ENCODE results near the gene CEP72. TPM values are rescaled to one million over a fixed set of nuclear protein-coding genes. Genes with fewer than 3 reads are reported as not detected.
"Not testable (repeated sequence)": the region's sequence is repeated elsewhere in the genome, so short reads cannot be mapped to it uniquely, and the experiment has no call there.

The CEP72 gene
- total RNA-seq, 1 experiment from 2014 or later: 11.0 TPM

DNA sequence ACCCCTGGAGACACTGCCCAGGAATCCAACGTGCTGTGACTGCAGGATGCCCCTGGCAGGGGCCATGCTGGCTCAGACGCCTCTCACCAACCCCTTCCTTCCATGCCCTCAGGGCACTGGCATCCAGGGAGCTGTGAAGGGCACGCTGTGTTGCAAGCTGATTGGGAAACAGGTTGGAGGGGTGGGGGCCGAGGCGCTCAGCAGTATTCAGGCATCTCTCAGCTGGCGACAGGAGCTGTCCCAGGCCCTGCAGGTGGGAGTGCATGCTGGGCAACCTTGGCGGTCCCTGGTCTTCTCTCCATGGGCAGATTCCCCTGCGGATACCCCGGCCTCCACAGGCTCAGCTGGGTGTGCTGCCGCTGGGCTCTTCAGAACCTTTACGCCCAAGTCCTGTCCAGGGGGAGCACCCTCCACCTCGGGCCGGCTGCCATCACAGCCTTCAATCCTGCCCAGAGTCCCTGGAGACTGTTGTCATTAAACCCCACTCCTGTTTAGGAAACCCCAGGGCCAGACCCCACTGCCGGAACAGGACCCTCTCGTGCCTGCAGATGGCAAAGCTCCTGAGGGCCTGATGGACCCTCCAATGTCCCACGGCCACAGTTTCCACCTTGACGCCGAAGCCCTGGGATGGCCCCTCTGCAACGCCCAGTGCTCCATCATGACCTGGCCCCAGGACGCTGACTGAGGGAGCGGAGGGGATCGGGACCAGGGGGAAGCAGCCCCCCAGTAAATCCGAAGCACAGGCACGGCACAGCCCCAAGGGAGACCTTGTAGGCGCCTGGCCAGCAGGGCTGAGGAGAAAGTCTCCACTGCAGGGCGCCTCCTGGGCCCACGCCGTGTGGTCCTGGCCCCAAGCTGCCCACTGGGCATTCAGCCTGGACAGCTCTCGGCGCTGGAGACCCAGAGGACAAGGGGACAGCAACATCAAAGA, 71.7 kb downstream of the CEP72 start:
- DNase-seq (ENCODE audit: low read depth): no peak

- peak; percentile 2 for DNase-seq (ENCODE audit: low read depth)
Measured at GRCh38 chr5:684751-685216, 72.6 kb downstream of the CEP72 start.

DNA sequence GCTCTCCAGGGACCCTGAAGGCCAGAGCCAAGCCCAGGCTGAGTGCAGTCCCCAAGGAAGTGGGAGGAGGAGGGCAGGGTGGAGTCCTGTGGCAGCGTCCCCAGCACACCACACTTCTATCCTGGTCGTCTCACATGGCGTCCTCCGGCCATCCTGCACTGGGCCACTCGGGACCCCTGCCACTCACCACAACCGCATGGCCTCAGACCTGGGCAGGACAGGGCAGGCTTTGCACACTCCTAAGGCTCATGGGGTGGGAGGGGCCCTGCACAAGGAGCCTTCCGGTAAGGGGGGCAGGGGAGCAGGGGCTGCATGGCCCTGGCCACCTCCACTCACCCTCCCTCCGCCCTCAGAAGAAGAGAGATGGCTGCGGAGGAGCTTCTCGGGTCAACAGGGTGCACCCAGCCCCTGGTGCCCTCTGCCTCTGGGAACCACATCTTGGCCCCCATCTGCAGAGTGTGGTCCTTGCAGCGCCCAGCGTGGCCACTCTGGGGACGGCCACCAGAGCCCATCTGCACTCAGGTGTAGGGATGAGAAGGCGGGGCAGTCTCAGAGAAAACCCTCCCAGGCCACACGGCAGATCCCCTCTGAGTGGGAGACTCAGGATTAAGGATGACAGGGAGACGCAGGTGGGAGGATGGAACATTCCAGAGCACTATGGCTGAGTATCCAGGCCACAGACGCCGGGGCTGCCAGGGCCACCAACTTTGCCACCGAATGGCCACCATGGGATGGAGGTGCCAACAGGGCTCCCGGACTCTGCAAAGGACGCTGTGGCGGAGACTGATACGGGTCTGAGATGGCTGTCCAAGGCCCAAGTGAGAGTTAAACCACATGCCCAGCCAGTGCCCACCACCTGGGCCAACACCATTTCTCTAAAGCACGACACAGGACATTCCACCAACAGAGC, 73.4 kb downstream of the CEP72 start:
- DNase-seq (ENCODE audit: low read depth): peak; percentile 1

DNA sequence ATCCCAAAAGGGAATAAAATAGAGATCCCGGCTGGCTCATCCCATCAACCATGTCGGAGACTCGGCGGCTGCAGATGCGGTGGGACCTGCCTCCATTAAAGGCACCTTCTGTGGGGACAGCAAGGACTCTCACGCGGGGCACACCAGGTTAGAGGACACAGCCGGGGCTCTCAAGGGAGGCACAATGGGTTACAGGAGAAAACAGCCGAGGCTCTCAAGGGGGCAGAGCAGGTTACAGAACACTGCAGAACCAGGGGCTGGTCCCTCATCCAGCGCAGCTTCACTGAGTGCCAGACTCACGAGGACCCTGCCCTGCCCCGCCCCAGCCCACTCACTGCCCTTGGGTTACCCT, 74.0 kb downstream of the CEP72 start:
- DNase-seq (ENCODE audit: low read depth): not testable (repeated sequence)

DNA sequence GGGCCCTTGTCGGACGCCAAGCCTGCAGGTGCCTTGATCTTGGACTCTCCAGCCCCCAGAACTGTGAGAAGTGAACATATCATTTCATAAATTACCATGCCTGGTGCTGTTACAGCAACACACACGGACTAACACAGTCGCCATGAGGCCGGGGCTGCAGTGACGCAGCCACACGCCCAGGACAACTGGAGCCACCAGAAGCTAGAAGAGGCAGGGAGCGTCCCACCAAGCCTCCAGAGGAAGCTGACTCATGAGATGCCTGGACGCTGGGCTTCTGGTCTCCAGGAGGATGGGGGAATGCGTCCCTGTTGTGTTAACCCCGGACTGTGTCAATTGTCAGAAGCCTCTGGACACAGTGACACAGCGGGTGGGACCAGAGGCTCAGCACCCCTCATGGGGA, 74.8 kb downstream of the CEP72 start:
- DNase-seq (ENCODE audit: low read depth): not testable (repeated sequence)

- DNase-seq (ENCODE audit: low read depth): not testable (repeated sequence)
Measured at GRCh38 chr5:688348-689010, 76.3 kb downstream of the CEP72 start.

DNA sequence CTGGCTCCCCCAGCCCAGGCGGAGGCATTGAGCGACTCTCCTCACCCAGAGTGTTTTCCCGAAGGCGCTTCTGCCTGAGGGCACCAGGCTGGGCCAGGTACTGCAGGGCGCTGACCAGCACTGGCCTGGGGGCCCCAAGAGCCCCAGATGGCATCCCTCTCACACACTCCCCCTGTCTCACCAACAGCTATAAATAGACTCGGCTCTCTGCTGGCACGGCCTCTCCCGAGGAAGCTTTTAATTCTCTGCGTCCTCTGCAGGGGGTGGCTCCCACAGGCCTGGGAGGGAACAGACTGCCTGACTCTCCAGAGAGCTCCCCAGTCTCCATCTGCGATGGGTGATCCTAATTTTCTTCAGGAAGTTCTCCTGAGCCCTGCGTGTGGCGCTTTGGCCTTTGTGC, 78.2 kb downstream of the CEP72 start:
- DNase-seq (ENCODE audit: low read depth): not testable (repeated sequence)

GRCh38 chr5:691049-691448, 78.9 kb downstream of the CEP72 start:
- DNase-seq (ENCODE audit: low read depth): not testable (repeated sequence)

DNA sequence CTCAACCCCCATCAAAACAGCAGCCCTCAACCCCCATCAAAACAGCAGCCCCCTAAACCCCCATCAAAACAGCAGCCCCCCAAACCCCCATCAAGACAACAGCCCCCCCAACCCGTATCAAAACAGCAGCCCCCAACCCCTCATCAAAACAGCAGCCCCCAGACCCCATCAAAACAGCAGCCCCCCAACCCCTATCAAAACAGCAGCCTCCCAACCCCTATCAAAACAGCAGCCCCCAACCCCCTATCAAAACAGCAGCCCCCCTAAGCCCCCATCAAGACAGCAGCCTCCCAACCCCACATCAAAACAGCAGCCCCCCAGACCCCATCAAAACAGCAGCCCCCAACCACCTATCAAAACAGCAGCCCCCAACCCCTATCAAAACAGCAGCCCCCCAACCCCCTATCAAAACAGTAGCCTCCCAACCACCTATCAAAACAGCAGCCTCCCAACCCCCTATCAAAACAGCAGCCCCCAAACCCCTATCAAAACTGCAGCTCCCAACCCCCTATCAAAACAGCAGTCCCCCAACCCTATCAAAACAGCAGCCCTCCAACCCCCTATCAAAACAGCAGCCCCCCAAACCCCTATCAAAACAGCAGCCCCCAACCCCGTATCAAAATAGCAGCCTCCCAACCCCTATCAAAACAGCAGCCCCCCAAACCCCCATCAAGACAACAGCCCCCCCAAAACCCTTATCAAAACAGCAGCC, 79.8 kb downstream of the CEP72 start:
- DNase-seq (ENCODE audit: low read depth): no peak

DNA sequence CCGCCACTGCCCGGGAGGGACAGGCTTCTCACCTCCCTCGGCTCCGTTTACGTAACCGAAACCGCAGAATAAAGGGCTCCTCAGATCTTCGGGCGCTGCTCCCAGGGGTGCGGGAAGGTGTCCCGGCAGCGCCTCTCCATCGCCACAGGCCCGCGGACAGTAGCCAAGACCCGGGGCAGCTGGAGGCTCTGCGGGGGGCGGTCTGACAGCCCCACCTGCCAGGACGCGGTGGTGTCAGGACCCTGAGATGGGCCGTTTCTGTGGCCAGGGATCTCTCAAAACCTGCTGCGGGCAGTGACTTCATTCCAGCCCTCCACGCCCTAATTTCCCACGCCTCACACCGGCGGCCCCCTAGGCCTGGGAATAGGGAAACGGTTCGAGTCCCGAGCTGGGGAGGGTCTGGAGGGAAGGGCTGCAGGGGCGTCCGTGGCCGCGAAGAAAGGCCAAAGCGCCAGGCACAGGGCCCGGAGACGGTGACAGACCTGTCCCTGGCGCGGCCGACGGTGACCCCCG, 80.4 kb downstream of the CEP72 start:
- DNase-seq (ENCODE audit: low read depth): peak; percentile 19

- peak; percentile 86 for DNase-seq (ENCODE audit: low read depth)
Measured at GRCh38 chr5:693271-694041, 81.3 kb downstream of the CEP72 start, which contains the start of gene TPPP. TSS of gene TPPP (minus strand) at chr5:693352. CDS start at chr5:678060, 15,292 bp downstream.

DNA sequence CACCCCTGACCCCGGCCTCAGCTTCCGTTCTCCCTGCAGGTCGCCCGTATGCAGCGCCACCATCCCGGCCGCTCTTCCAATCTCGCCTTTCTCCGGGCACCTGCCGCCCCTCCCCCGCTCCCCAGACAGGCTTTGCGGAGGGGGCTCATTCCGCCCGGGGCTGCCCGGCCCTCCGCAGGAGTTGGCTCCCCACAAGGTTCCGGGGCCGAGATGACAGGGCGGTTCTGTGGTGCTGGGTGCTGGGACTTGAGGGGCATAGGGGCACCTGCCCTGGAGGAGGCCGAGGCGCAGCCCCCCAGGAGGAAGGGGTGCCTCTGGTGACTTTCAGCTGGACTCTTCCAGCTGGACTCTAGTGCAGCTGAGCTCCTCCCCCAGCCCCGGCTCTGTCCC, 81.9 kb downstream of the CEP72 start:
- not testable (repeated sequence) for DNase-seq (ENCODE audit: low read depth)

DNA sequence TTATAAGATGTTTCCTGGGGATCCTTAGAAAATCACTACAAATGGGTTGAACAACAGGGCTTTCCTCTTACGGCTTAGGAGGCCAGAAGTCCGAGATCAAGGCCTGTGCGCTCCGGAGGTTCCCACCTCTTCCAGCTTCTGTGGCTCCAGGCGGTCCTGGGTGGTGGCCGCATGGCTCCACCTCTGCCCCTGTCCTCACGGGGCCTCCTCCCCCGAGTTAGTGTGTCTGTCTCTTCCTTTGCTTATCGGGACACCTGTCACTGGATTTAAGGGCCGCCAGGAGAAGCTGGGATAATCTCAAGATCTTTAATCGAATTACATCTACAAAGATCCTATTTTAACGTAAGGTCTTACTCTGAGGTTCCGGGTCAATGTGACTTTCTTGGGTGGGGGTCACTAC, 83.3 kb downstream of the CEP72 start:
- not testable (repeated sequence) for DNase-seq (ENCODE audit: low read depth)

DNA sequence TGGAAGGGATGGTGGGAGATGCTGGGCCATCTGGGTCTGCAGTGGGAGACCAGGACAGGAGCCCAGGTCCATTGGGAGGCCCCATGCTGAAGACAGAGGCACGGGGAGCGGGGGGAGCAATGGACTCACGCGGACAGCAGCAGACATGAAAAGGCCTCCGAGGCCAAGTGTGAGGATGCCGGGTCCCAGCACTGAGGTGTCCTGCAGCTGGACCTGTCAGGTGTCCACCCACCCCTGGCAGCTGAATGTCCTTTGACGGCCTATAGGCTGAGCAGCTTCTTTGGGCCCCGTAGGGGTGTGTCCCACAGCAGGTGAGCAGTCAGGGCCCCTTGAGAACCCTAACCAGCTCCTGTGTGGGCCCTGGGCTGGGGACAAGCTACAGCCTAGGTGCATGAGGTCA, 84.1 kb downstream of the CEP72 start:
- DNase-seq (ENCODE audit: low read depth): not testable (repeated sequence)

GRCh38 chr5:696753-697702, 84.9 kb downstream of the CEP72 start:
- not testable (repeated sequence) for DNase-seq (ENCODE audit: low read depth)
